Activated gamma-delta T cell treated with Interleukin-2 at 50 U/mL for 16 hours (primary cell): Measurements from ENCODE around the gene TMEM218.
"Not testable (repeated sequence)": the region's sequence is repeated elsewhere in the genome, so short reads cannot be mapped to it uniquely, and the experiment has no call there.

ENCODE experiments used
- DNase-seq: peaks from one replicate; pipeline ENCODE4 v3.0.0-alpha.2; 2020

TMEM218 gene

DNA sequence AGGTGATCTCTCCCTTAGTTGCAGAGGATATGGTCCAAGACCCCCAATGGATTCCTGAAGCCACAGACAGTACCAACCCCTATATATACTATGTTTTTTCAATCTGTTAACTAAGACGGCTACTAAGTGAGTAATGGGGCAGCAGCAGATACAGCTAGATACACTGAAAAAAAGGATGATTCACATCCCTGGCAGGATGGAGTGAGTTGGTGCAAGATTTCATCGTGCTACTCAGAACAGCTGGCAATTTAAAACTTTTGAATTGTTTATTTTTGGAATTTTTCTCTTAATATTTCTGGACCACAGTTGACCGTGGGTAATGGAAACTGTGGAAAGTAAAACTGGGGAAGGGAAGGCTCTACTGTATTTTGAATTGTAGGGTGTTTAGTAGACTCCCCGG is 17.0 kb upstream of the TMEM218 start:
- DNase-seq = no peak

DNA sequence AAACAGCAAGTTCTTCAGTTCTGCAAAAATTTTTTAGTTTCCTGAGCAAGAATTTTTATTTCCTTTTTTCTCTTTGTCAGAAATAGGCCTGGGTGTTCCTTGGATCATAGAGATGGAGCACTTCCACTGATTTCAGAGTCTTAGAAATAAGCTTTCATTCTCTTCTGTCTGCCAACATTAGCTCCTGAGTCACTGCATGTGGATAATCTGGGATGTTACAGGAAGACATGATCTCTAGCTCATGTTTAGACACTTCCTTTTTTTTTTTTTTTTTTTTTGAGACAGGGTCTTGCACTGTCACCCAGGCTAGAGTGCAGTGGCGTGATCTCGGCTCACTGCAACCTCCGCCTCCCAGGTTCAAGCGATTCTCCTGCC is 13.2 kb upstream of the TMEM218 start:
- DNase-seq = no peak

DNA sequence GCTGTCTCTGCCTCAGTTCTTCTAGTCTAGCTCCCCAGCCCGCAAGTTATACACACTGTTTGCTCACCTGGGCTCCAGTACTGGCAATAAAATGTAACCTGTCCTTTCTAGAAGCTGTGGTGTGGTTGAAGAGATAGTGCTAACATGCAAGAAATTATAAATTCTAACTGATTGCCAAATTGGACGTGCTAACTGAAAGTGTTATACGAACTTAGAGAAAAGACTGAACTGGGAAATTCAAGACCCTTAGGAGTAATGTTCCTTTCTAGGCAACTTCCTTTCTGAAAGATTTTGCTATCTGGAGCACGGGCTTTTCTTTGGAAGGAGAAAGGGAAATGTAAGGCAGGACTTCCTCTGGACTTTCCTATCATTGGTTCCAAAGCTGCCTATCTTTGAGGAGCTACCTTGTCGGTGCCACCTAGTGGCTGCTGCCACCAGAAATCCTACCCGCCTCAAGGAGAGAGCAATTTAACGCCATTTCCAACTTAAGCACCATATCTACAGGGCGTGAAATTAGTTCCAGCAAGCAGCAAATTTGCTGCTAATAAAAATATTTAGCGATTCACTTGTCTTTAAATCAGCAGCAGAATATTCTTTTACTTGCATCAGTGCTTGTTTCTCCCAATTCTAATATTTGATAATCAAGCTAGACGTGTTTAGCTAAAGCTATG is 12.7 kb upstream of the TMEM218 start:
- peak; percentile 29 for DNase-seq

DNA sequence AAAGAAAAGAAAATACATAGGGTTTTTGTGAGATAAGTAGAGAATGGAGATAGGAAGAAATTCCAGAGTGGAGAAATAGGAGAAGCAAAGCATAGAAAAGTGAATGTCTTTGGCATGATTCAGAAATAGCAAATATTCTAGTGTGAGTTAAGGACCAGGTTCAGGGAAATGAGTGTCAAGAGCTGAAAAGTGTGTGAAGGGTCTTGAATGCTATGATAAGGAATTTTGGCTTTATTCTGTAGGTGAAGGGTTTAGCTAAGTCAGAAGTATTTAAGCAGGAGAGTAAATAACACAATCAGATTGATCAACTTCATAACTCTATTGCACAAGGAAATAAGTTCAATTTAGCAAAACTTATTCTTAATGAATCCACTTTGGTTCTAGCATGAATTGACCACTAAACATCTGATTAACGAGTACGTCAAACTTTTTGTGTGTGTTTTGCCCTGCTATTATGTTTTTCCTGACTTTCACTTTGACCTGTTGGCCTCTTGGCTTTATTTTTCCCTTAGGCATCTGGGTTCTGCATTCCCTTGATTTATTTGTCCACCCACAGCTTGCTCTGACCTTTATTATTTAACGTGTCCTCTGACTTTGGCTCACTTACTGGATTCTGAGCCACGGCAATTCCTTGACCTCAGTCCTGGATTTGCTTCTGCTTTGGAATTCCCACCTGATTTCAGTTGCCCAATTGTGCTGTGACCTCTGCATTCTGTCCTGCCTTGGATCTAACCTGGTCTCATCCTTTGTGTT is 11.9 kb upstream of the TMEM218 start:
- no peak for DNase-seq

DNA sequence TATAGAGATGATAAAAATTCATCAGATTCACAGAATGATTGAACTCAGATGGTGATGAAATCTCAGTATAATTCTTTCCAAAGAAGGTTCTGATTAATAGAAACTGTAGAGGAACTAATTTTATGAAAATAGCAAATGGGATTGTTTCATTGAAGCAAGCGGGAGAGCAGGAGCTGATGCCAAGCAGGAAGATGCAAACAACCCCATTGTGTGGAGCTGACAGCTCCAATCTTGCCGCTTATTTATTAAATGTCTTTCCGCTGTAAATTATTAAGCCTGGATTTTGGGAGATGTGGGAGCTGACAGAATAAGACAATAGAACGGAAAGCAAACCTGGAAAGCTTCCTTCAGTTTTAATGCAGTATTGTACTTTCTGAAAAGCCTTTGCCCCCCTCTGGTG is 6.0 kb upstream of the TMEM218 start:
- no peak for DNase-seq

DNA sequence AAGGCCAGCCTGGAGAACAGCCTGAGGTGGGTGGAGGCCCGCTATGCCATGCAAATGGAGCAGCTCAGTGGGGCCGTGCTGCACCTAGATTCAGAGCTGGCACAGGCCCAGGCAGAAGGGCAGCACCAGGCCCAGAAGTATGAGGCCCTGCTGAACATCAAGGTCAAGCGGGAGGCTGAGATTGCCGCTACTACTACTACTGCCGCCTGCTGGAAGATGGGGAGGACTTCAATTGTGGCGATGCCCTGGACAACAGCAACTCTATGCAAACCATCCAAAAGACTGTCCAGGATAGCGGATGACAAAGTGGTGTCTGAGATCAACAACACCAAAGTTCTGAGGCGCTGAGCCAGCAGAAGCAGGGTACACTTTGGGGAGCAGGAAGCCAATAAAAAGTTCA is 3.1 kb upstream of the TMEM218 start:
- DNase-seq = no peak

DNA sequence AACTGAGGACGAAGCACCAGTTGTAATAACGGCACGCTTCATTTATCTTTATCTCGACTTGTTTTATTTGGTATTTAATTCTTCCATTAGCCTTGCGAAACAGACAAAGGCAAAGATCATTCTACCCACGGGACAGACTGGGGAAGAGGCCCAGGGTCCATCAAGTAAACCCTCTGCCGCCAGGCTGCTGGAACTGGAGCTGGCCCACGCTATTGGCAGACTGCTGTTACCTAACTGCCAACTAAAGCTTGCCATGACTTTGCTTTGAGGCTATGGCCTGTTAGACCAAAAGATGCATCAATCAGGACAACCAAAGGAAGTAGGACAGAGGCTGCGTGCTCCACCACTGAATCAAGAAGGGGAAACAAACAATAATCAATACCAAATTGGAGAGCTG is 780 bp upstream of the TMEM218 start:
- DNase-seq = no peak

DNA sequence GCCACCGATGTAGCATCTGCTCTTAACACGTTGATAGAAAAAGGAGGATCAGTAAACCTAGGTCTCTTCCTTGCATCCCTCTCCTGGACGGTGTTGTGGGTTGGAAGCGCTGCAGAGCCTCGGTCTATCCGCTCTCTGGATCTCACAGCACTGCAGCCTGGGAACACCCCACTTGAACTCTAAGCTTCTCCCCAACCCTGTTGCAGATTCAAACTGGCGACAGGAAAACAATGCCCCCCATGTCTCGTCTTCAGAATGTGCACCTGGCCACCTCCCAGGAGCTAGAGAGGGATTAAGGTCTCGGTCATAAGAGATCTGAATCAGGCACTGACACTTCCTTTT is 454 bp downstream of the TMEM218 start:
- no peak for DNase-seq

DNA sequence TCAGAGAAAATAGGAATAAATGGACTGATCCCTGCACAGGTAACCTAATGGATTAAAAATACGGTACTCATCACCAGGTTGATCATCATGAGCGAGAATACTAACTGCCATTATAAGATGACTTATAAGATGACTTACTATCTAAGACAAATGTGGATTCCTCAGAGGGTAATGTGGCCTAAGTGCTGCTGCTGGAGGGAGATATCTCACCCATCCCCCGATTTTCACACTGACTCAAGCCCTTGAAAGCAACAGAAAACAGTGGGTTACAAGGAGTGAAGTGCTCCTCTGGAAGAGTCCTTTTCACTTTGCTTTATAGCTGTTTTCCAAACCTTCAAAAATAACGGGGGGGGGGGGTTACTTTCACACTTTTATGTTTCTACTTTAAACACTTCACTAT is 920 bp downstream of the TMEM218 start:
- no peak for DNase-seq

DNA sequence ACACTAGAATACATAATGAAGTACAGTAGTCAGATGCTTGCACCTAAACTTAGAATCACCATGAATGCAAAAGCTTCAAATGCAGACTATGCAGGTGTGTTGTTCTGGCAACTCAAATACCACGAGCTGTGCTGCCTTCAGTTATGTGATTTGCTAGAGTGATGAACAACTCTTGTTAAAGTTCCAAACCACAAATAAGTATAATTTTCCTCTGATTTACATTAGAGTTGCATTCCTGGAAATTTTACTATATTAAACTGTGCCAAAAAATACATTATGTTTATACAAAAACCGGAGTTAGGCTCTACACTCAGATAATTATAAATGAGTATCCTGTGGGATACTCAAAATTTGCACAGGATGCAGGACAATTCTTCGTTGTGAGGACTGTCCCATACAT is 3.0 kb downstream of the TMEM218 start:
- DNase-seq = no peak

DNA sequence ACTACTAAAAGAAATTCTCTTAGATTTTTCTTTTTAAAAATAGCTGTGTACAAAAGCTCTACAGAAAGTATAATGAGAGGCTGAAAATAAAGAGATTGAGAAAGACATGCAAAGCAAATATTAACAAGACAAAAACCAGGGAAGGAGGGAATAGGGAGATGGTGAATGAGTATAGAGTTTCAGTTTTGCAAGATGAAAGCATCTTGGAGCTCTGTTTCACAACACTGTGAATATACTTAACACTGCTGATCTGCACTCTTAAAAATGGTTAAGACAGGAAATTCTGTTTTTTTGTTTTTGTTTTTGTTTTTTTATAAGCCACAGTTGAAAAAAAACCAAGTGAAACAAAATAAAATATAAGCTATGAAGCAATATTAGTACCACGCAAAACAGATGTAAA is 5.5 kb downstream of the TMEM218 start:
- no peak for DNase-seq

DNA sequence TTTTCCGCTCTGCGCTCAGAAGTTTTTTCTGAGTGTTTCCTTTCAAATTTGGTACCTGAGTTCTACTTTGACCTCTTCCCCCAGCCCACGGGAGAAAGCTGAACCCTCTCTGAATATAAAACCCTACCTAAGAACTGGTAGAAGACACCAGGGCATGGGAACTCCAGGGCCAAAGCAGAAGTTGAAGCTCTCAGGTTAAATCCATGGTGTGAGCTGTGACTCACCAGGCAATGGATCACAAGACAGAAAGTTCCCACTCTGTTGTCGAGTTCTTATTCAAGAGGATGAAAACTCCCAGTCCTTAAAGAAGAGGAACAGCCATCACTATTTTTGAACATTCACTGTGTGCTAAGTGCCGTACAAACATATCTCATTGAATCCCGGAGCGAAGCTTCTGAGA is 8.9 kb downstream of the TMEM218 start:
- DNase-seq = no peak

DNA sequence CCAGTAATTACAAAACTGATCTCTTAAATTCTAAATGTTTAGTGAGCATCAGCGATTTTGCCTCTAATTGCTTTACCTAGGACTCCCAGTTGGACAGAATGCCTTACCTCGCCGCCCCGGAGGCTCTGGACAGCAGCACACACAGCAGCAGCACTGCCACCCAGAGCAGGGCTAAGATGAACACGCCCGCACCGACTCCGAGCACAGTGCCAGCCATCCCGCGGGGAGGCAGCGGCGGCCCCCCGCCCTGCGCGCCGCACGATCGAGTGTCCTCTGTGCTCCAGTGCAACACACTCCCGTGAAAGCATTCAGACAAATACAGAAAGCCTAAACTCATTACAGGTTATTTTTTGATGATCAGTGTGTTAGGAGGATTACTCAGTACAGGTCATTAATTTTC is 9.4 kb downstream of the TMEM218 start:
- no peak for DNase-seq

DNA sequence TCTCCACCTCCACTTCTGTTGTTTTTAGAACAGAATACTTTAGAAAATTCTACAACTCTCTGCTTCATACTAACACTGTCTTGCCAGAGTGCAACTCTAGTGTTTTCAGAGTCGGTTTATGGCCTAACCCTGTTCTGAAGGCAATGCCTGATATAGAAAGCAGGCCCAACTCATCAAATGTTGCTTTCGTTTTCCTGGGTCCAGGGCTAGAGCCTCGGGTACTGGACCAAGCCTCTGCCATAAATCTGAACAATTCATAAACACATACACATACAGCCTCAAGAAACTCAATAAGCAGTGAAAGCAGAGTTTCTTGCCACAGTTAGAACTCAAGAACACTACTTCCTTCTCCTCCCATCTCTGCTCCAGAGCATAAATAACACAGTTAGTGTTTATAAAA is 9.8 kb downstream of the TMEM218 start:
- no peak for DNase-seq

DNA sequence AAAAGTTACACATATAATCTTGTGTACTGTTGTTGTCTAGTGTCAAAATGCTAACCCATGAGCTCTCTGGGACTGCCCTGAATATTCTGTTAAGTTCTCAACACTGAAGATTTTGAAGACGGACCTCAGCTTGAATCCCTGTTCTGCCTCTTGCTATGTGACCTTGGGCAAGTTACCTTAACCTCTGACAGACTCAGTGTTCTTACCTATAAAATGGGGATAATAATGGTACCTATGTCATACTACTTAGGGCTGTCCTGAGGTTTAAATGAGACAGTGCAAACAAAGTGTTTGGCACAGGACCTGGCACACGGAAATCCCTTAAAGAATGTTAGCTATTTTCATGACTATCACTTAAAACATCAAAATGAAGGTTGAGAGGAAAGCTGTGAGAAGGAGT is 11.3 kb downstream of the TMEM218 start:
- no peak for DNase-seq

DNA sequence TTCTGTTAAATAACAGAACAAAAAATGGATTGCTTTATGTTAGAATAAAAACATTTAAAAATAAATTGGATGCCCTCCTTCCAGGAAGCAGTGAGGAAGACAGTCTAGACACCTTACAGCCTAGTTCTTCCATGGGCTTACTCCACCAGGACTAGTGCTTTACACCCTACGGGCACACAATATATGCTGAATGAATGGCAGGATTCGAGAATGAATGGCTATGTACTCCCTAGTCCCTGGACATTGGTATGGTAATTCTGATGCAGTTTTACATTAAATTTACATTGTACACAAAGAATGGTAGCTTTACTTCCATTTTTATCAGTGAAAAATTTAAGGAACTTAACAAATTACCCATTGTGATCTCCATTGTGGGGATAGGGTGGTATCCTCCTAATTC is 16.7 kb downstream of the TMEM218 start:
- no peak for DNase-seq

DNA sequence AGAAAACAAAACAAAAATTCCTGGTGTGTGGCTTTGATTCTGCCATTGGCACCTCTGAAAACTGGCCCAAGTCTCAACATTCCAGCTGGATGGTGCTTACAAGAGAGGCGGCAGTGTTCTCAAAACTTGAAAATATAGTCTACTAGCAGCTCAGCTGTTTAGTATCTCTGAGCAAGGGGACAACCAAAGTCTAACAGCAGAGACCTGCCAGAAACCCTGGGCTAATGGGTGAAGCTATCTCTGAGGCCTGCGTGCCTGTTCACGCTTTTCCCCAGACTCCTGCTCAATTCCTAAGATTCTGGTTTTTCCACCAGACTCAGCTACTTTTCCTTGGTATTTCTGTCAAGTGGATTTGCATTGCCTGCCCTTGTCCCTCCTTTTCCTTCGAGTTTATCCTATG is 17.9 kb downstream of the TMEM218 start:
- no peak for DNase-seq

DNA sequence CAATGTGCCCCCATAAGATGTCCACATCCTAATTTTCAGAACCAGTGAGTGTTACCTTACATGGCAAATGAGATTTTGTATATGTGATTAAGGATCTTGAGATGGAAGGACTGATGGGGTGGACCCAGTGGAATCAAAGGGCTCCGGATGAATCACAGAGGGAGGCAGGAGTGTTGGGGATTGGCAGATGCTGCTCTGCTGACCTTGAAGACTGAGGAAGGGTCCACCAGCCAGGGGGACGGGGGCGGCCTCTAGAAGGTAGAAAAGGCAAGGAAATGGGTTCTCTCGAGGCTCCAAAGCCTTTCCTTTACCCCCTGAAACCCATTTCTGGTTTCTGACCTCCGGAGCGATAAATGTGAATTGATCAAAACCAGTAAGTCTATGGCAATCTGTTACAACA is 18.8 kb downstream of the TMEM218 start:
- no peak for DNase-seq

DNA sequence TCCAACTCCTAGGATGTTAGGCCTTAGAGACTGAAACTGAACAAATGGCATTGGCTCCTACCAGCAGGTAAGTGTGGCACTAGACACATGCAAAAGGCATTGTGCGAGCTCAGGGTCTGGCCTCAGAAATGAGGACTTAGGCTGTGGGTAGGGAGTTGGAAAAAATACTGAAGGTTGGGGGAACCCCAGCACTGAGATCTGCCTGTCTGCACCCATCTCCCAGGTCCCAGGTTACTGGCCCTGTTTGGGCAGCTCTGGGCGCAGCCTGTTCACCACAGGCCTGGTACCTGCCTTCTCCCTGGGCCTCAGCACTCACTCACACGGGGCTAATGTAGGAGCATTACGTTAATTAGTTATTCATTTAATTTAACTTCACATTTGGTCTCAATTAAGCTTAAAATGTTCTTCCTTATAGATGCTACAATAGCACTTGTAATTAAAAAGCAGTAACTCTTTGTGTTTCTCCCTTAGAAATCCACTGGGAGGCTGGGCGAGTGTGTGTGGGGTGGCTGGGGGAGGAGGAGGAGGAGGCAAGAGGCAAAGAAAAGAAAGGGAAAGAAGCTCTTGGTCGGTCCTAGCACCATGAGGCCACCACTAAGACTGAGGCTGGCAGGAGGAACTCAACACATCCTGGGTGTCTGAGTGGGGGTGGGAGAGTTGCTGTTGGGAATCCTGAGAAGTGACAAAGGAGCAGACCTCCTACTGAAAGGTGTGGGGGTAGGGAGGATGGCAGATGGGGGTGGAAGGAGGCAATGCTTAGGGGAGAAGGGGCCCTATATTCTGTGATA is 19.4 kb downstream of the TMEM218 start:
- DNase-seq = no peak

DNA sequence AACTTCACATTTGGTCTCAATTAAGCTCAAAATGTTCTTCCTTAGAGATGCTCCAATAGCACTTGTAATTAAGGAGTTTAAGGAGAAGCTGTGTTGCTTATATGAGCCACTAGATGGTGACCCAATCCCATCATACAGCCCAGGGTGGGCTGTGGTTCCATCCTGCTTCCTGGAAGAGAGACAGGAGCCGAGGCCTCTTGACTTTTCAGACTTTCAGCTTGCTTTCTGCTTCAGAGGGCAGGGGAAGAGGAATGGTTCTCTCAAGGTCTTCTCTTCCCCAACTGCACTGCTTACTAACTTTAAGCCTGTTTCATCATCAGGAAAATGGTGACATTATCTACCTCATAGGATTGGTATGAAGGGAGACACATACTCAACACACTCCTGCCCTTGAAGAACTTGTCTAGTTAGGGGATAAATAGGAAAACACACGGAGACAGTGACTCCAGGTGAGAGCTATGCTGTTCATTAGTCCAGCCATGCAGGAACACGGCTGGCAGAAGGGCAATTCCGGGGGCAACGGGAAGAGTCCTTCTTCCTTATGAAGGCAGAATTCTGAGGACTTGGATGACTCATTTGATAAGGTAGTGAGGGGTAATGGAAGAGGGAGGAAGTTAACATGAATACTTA is 20.1 kb downstream of the TMEM218 start:
- DNase-seq = no peak

DNA sequence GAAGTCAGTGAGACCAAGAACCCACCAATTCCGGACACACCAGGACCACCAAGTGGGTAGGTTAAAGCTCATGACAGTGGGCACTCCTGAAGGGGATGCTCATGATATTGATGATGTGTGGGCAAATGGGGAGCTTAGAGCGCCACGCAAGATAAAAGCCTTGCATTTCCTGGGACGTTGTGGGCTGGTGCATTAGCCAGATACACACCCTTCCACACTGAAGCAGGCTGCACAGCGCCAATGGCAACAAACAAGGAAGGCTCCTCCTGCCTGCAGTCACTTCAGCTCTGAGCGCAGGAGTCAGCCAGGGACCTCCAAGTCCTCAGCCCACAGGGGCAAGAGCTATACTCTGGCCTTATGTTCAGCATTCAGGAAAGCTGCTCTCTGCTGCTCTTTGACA is 20.6 kb downstream of the TMEM218 start:
- no peak for DNase-seq

DNA sequence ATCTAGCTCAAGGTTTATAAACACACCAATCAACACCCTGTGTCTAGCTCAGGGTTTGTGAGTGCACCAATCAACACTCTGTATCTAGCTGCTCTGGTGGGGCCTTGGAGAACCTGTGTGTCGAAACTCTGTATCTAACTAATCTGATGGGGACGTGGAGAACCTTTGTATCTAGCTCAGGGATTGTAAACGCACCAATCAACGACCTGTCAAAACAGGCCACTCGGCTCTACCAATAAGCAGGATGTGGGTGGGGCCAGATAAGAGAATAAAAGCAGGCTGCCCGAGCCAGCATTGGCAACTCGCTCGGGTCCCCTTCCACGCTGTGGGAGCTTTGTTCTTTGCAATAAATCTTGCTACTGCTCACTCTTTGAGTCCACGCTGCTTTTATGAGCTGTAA is 21.3 kb downstream of the TMEM218 start:
- not testable (repeated sequence) for DNase-seq

DNA sequence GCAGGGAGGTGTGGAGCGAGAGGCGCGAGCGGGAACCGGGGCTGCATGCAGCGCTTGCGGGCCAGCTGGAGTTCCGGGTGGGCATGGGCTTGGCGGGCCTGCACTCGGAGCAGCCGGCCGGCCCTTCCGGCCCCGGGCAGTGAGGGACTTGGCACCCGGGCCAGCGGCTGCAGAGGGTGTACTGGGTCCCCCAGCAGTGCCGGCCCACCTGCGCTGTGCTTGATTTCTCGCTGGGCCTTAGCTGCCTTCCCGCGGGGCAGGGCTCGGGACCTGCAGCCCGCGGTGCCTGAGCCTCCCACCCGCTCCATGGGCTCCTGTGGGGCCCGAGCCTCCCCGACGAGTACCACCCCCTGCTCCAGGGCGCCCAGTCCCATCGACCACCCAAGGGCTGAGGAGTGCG is 21.9 kb downstream of the TMEM218 start:
- DNase-seq = not testable (repeated sequence)
